ENCODE data around the gene KIF3A.

Gene KIF3A

GRCh38 chr5:132780577-132780976 is 43.2 kb upstream of the KIF3A start:
- no peak for DNase-seq (ENCODE audit: low read depth)
- H3K4me3 ChIP-seq (ENCODE audit: control insufficient read depth, low read depth, low read length) = no peak overlapping the region
- TF ChIP-seq CTCF (IDR thresholded peaks at IDR 0.05; ENCODE audit: control insufficient read depth, insufficient read depth, low read depth, low read length, missing control alignments) = no peak

- no peak overlapping the region for H3K4me3 ChIP-seq (ENCODE audit: control insufficient read depth, low read depth, low read length)
- TF ChIP-seq CTCF (IDR thresholded peaks at IDR 0.05; ENCODE audit: control insufficient read depth, insufficient read depth, low read depth, low read length, missing control alignments) = no peak
- no peak for DNase-seq (ENCODE audit: low read depth)
Measured at GRCh38 chr5:132779961-132780360, 42.6 kb upstream of the KIF3A start.

- no peak overlapping the region for H3K4me3 ChIP-seq (ENCODE audit: control insufficient read depth, low read depth, low read length)
- no peak for TF ChIP-seq CTCF (IDR thresholded peaks at IDR 0.05; ENCODE audit: control insufficient read depth, insufficient read depth, low read depth, low read length, missing control alignments)
- no peak for DNase-seq (ENCODE audit: low read depth)
Measured at GRCh38 chr5:132778856-132779255, 41.5 kb upstream of the KIF3A start.

- no peak for TF ChIP-seq CTCF (IDR thresholded peaks at IDR 0.05; ENCODE audit: control insufficient read depth, insufficient read depth, low read depth, low read length, missing control alignments)
- no peak for DNase-seq (ENCODE audit: low read depth)
- H3K4me3 ChIP-seq (ENCODE audit: control insufficient read depth, low read depth, low read length) = peak overlapping the region; percentile 63
Measured at GRCh38 chr5:132778129-132778528, 40.8 kb upstream of the KIF3A start.

- DNase-seq (ENCODE audit: low read depth) = no peak
- TF ChIP-seq CTCF (IDR thresholded peaks at IDR 0.05; ENCODE audit: control insufficient read depth, insufficient read depth, low read depth, low read length, missing control alignments) = no peak
- peak within 1 kb of the TSS; percentile 63 for H3K4me3 ChIP-seq (ENCODE audit: control insufficient read depth, low read depth, low read length)
Measured at GRCh38 chr5:132777209-132778069, 40.1 kb upstream of the KIF3A start, which contains the start of gene SEPTIN8. Gene SEPTIN8, minus strand, starts transcription at chr5:132777239. Its CDS starts 102 bp downstream, at chr5:132777137.

GRCh38 chr5:132776938-132777208 is 39.5 kb upstream of the KIF3A start:
- no peak for DNase-seq (ENCODE audit: low read depth)
- peak overlapping the region; percentile 63 for H3K4me3 ChIP-seq (ENCODE audit: control insufficient read depth, low read depth, low read length)

More at GRCh38 chr5:132776938-132777208, 39.5 kb upstream of the KIF3A start:
- TF ChIP-seq CTCF (IDR thresholded peaks at IDR 0.05; ENCODE audit: control insufficient read depth, insufficient read depth, low read depth, low read length, missing control alignments) = no peak
